Measurements from ENCODE around the gene MMP7.
A peak's percentile ranks its signal among the peaks of the same experiment; 100 is the strongest.

Gene MMP7, protein sequence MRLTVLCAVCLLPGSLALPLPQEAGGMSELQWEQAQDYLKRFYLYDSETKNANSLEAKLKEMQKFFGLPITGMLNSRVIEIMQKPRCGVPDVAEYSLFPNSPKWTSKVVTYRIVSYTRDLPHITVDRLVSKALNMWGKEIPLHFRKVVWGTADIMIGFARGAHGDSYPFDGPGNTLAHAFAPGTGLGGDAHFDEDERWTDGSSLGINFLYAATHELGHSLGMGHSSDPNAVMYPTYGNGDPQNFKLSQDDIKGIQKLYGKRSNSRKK

DNA sequence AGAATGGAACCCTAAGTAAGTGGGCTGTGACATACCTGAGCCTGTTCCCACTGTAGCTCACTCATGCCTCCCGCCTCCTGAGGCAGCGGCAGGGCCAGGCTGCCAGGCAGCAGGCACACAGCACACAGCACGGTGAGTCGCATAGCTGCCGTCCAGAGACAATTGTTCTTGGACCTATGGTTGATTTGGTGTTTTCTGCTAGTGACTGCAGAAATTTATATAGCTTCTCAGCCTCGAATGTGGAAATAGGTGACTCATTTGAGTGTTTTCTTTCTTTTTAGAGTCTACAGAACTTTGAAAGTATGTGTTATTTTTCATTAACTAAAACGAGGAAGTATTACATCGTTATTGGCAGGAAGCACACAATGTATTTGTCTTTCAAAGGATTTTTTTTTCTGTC, at the start of gene MMP7:
TSS of gene MMP7 (minus strand) at position 190 of the 400 bp plus-strand sequence. CDS start at position 143, 47 bp downstream.
- peak; percentile 36 for DNase-seq (ENCODE audit: low read depth)

GRCh38 chr11:102577723-102578122, 47.2 kb upstream of the MMP7 start:
- no peak for DNase-seq (ENCODE audit: low read depth)

DNA sequence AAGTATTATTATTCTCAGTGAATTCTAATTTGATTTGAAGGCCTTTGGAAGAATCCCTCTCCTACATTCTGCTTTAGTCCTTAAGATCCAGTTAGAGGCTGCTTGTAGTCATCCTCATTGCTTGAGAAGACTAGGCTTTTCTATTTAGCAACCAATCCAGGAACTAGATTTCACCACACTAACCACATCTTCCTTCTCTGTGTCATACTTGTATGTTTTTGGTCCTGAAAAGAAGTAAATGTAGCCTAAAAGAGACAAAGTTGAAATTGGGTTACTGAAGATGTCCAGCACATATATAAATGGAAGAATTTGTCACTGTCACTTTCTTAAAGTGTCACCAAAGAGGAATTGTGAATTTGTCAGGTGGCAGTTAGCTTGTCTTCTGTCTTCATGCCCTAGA, 46.6 kb upstream of the MMP7 start:
- DNase-seq (ENCODE audit: low read depth) = no peak

DNA sequence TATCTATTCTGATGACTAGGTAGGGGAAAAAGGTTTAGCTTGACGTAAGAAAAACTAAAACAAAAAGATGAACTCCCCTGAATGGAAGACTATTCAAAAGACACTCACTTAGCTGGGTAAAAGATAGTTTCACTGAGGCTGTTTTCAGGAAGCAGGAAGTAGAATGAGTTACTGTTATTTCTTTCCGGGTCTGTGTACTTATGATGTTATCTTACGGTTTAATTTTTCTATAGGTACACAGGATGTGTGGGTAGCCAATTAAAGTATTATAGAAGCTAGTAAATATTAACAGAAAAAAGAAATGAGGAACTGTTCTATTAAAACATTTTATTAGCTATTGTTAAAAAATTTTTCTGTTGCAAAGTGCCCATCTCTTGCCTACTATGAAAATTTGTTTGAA, 45.8 kb upstream of the MMP7 start:
- DNase-seq (ENCODE audit: low read depth) = no peak

- DNase-seq (ENCODE audit: low read depth) = no peak
These were observed 44.5 kb upstream of the MMP7 start for GRCh38 chr11:102575012-102575411.

DNA sequence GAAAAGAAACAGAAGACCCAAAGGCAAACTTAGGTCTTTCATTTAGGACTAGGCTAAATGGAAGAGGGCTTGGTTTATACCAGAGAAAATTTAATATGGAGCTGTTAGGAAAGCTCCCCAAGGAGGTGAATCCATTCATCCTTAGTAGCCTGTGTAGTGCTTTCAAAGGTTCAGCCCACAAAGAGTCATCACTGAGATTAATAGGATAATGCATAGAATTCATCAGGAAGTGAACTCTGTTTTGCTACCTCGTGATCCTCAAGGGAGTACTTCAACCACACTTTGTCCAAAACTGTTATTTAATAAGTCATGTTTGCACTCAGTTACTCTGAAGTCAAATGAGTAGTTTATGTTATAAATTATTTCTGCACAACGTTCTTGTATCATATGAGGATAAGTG, 43.3 kb upstream of the MMP7 start:
- DNase-seq (ENCODE audit: low read depth) = no peak

GRCh38 chr11:102572554-102573220, 42.1 kb upstream of the MMP7 start:
- no peak for DNase-seq (ENCODE audit: low read depth)

GRCh38 chr11:102568851-102569250, 38.3 kb upstream of the MMP7 start:
- no peak for DNase-seq (ENCODE audit: low read depth)

DNA sequence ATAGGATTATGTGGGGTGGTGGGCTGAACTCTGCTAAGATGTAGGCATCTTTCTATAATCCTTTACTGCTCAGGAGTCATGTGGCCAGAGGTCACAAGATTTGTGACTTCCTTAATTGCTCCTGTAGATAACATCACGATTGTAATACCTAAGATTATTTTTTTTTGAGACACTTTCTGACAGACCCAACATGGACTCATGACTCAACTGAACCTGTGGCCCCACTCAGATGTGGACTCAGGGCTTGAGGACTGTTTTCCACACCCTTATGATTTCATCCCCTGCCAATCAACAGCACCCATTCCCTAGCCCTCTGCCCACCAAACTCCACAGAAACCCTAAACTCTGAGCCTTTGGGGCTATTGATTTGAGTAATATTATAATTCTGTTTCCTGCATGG, 35.6 kb upstream of the MMP7 start:
- no peak for DNase-seq (ENCODE audit: low read depth)

DNA sequence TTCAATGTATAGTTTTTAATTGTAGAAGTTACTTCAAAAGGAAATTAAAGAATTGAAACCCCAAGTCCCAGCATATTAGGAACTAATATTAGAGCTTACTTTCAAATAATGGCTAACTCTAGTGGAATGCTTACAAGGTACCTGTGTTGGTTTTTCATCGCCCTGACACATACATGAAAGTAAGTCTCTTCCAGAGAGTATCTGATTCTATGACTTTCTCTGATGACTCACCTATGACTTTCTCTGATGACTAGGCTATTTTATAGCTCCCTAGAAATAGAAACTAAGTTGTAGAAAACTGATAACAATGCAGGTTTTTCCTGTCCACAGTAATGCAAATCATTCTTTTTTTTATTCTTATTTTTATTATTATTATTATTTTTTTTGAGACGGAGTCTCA, 33.6 kb upstream of the MMP7 start:
- DNase-seq (ENCODE audit: low read depth) = peak; percentile 19

GRCh38 chr11:102561636-102562035, 31.1 kb upstream of the MMP7 start:
- DNase-seq (ENCODE audit: low read depth) = no peak

GRCh38 chr11:102560555-102561011, 30.0 kb upstream of the MMP7 start:
- DNase-seq (ENCODE audit: low read depth) = peak; percentile 56

DNA sequence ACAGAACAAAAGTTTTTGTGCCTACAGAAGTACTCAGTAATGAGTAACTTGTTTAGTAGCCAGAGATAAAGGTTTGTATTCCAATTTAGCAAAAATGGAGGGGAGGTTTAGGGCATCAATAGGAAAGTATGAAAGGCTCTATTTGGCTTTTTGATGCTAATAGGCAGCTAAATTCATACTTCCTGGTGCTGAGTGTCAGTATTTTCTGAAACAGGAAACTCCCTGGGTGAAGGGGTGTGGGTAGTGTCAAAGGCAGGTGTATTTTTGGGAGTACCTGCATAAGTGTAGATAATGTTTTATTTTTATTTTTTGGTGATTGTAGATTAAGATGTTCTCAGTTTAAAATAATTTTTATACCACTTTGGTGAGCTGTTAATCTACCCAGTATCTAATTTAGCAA, 29.3 kb upstream of the MMP7 start:
- no peak for DNase-seq (ENCODE audit: low read depth)

DNA sequence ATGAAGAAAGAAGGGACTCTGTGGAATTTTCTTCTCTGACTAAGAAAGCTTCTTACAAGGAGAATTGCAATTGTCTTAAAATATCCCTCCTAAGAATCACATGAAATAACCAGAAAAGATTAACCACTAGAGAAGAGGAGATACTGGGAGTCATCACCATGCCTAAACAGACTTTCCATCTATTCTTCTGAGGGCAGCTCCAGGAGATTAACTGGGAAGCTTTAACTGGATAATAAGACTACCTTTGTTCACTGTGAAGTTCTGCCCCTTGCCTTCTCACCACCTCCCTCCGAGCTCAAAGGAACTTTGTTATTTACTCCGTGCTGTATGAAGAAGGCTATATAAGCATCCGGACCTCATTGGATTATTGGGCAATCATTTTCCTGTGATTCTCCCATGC, 24.5 kb upstream of the MMP7 start:
- DNase-seq (ENCODE audit: low read depth) = no peak

DNA sequence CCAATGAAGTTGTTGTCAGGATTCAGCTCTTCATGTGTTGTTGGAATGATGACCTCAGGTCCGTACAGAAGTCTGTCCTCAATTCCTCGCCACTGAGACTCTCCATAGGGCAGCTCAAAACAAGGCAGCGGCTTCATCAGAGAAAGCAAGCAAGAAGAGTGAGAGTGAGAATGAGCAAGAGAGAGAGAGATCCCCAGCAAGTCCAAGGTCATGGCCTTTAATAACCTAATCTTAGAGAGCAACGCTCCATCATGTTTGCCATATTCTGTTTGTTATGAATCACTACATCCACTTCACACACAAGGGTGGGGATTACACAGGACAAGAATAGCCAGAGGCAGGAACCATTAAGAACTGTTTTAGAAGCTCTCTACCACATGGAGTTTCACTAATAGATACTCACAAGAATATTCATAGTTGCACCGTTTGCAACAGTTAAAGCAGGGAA, 23.3 kb upstream of the MMP7 start:
- no peak for DNase-seq (ENCODE audit: low read depth)

GRCh38 chr11:102552447-102553194, 22.1 kb upstream of the MMP7 start:
- DNase-seq (ENCODE audit: low read depth) = no peak

DNA sequence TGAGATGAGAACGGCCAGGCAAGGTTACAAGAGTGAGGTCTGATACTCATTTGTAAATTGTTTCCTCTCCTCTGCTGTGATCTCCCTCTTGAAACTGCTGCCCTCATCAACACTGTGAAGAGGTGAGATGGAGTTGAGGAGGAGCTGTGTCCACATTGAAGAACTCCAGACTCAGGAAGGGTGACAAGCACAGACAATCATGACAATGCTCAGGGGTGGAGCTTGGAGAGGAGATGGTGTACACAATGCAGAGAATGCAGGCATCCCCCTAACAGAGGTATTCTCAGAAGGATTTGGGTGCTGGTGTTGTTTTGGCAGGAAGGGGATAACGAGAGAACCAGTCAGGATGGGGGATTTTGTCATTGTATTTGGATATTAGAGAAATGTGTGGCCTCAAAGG, 21.5 kb upstream of the MMP7 start:
- DNase-seq (ENCODE audit: low read depth) = no peak

DNA sequence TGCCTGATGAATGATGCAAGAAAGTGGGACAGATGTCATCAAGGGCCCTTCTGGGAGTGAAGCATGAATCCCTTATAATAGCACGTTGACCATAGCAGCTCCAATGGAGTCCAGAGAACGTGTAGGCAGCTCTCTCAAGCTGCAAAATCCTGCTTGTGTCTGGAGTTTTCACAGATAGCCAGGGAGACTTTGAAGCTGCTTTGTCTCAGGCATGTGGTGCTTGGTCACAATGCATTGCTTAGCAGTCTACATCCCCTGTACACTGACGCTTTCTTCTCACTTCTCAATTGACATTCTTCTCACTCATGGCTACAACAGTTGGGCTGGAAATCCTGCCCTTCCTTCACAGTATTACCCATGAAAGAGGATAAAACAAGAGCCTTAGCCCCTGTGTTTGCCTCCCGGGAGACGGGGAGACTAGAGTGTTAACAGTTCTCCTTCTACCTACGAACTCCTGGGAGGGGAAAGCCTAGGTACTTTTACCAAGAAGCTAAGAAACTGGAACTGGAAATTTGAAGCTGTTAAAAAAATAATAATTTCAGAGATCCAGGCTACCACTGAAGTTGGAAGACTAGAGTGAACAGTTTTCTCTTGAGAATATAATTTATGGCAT, 20.7 kb upstream of the MMP7 start:
- no peak for DNase-seq (ENCODE audit: low read depth)

DNA sequence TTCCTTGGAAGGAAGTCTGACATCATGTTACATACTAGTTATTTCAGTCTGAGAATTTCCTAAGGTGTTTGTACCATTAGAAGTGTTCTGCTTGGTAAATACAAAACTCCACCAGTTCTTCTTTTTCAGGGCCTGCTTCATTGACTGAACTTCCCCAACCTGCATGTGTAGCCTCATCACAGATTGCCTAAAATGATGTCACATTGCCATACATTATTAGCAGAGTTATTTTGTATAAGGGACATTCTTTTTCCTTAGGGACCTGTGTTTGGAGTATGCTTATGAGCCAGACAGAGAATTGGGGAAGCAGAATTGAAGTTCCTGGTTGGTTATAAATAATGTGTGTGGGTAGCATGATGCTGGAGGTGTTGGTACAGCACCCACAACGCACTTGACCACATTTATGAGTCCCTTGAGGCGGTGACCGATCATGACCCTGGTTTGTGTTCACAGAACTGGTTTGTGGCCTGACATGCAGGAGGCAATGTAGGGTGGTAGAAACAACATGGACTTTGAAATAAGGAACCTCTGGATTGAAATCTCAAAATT, 16.4 kb upstream of the MMP7 start:
- no peak for DNase-seq (ENCODE audit: low read depth)

DNA sequence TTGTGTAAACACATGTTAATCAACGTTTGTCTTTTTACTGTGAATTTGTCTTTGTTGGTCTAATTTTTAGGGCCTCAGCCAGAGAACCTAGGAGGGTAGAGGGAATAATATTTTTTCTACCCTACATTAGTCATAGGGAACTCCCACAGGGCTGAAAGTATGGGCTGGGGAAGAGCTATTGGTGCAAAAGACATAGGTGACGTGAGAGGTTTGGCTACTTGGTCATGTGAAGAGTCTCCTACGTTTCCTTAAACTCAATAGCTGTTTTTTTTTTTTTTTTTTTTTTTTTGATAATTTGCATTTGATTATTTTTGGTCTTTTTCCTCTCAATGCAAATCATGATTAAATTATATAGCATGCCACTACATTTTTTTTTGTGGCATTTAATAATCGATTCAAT, 15.9 kb upstream of the MMP7 start:
- DNase-seq (ENCODE audit: low read depth) = no peak

- DNase-seq (ENCODE audit: low read depth) = no peak
These were observed 15.2 kb upstream of the MMP7 start for GRCh38 chr11:102545701-102546100.

GRCh38 chr11:102544594-102544993, 14.0 kb upstream of the MMP7 start:
- no peak for DNase-seq (ENCODE audit: low read depth)

Measured in GM04503 (cell line).